HCT116 (cell line): ENCODE measurements around the gene KIF21B. TPM values are rescaled to one million over a fixed set of nuclear protein-coding genes. Genes with fewer than 3 reads are reported as not detected.

Experiments
- ATAC-seq: fragments of 200-7000 bp; cut with Tn5 transposase; 2 replicates; pipeline ENCODE4 v1.9.1; 2020; ENCODE audit warnings: mild to moderate bottlenecking, moderate library complexity
- BruUV-seq: library from RNA; stranded (reverse); fragments of 400-500 nt; replicated peaks from 2 replicates; lab custom pipeline; 2021; lab: Mats Ljungman, UMichigan
- CTCF ChIA-PET: fragments of 300-600 bp; sonication (Branson Sonifier 250); formaldehyde crosslinking; loops from one replicate; lab custom pipeline; 2021; ENCODE audit warnings: antibody characterized with exemption; lab: Charles Lee
- POLR2A ChIA-PET: fragments of 300-600, 350-600 bp; sonication (Branson Sonifier 250); formaldehyde crosslinking; loops from one replicate; lab custom pipeline; 2021; ENCODE audit warnings: antibody characterized with exemption; lab: Charles Lee
- RAD21 ChIA-PET, 2 experiments: fragments of 300-600 bp; sonication (Branson Sonifier 250); formaldehyde crosslinking; loops; one replicate each; lab custom pipeline; 2023; ENCODE audit warnings: low total read pairs in 2 of 2; ENCODE audit not compliant: uncharacterized antibody in 2 of 2, unreplicated experiment in 2 of 2, low non-redundant PET in 1 of 2; lab: Charles Lee
- DNase-seq: peaks from one replicate; pipeline ENCODE4 v3.0.0-alpha.2; 2010; ENCODE audit warnings: low read depth, low spot score
- H2AFZ ChIP-seq: fragments of 200-600 bp; shearing (Covaris generic), sonication (generic); 2 replicates; pipeline ENCODE4 v1.6.1; 2017; ENCODE audit warnings: low read depth, mixed run types, mixed read lengths, antibody characterized with exemption, low read length; ENCODE audit not compliant: poor library complexity, severe bottlenecking
- H3K27ac ChIP-seq: 2 replicates; pipeline ENCODE4 v1.5.1; 2012; ENCODE audit warnings: low read depth, low read length
- H3K27me3 ChIP-seq: fragments of 200-600 bp; sonication (generic); 2 replicates; pipeline ENCODE4 v1.6.1; 2016; ENCODE audit warnings: mixed run types, low read length, mixed read lengths; ENCODE audit not compliant: insufficient read depth
- H3K36me3 ChIP-seq, 2 experiments: fragments of 200-500 bp in 1 of 2; fragments of 200-600 bp in 1 of 2; sonication (Bioruptor generic) in 1 of 2; sonication (generic) in 1 of 2; 2 replicates each; pipeline versions ENCODE4 v1.5.1 to v1.6.1; 2014 to 2016; ENCODE audit warnings: low read length in 2 of 2, inconsistent platforms in 1 of 2, mixed read lengths in 1 of 2, mixed run types in 1 of 2; ENCODE audit not compliant: insufficient read depth in 2 of 2, control insufficient read depth in 1 of 2
- H3K4me1 ChIP-seq, 2 experiments: fragments of 200-600 bp in 1 of 2; sonication (generic) in 1 of 2; 2 replicates each; pipeline versions ENCODE4 v1.5.1 to v1.6.1; 2012 to 2017; ENCODE audit warnings: low read length in 2 of 2, inconsistent platforms in 1 of 2, mild to moderate bottlenecking in 1 of 2, mixed read lengths in 1 of 2, mixed run types in 1 of 2, moderate library complexity in 1 of 2; ENCODE audit not compliant: insufficient read depth in 2 of 2, control insufficient read depth in 1 of 2
- H3K4me2 ChIP-seq: fragments of 200-600 bp; sonication (generic); 2 replicates; pipeline ENCODE4 v1.6.1; 2017; ENCODE audit warnings: mixed run types, low read length, mixed read lengths
- H3K4me3 ChIP-seq, 2 experiments: fragments of 200-600 bp in 1 of 2; sonication (generic) in 1 of 2; replicated peaks in 1 of 2; 2 replicates each; pipeline ENCODE4 v1.5.1; 2011 to 2016; ENCODE audit warnings: low read length in 2 of 2, control low read depth in 1 of 2, low read depth in 1 of 2, mild to moderate bottlenecking in 1 of 2, mixed read lengths in 1 of 2, mixed run types in 1 of 2
- H3K79me2 ChIP-seq: fragments of 200-600 bp; sonication (generic); 2 replicates; pipeline ENCODE4 v1.6.1; 2017; ENCODE audit warnings: mild to moderate bottlenecking, mixed run types, low read length, moderate library complexity, mixed read lengths; ENCODE audit not compliant: insufficient read depth
- H3K9ac ChIP-seq: fragments of 200-600 bp; sonication (generic); 2 replicates; pipeline ENCODE4 v1.6.1; 2016; ENCODE audit warnings: low read length, mixed read lengths
- H3K9me2 ChIP-seq: fragments of 200-600 bp; sonication (generic), shearing (Covaris generic); 2 replicates; pipeline ENCODE4 v1.6.1; 2017; ENCODE audit warnings: mixed run types, mild to moderate bottlenecking, moderate library complexity; ENCODE audit not compliant: insufficient read depth
- H3K9me3 ChIP-seq, 2 experiments: fragments of 200-500 bp in 1 of 2; fragments of 200-600 bp in 1 of 2; sonication (Bioruptor generic) in 1 of 2; sonication (generic) in 1 of 2; 2 replicates each; pipeline ENCODE4 v1.6.1; 2014 to 2017; ENCODE audit warnings: low read length in 2 of 2, mixed read lengths in 2 of 2, inconsistent platforms in 1 of 2, low read depth in 1 of 2, mild to moderate bottlenecking in 1 of 2, mixed run types in 1 of 2, moderate library complexity in 1 of 2; ENCODE audit not compliant: control insufficient read depth in 1 of 2, insufficient read depth in 1 of 2
- H4K20me1 ChIP-seq: fragments of 200-600 bp; sonication (generic), shearing (Covaris generic); 2 replicates; pipeline ENCODE4 v1.6.1; 2017; ENCODE audit warnings: mixed run types, mild to moderate bottlenecking, moderate library complexity; ENCODE audit not compliant: insufficient read depth
- CBX3 ChIP-seq: IDR thresholded peaks from 2 replicates; pipeline ENCODE4 v1.6.1; 2012; ENCODE audit warnings: low read depth
- CTCF ChIP-seq, 3 experiments: fragments of 200-600 bp in 1 of 3; sonication (generic) in 1 of 3; IDR thresholded peaks in 2 of 3; conservative IDR thresholded peaks in 1 of 3; 2 replicates each; pipeline ENCODE4 v1.5.1; 2012 to 2017; ENCODE audit warnings: low read depth in 2 of 3, low read length in 2 of 3, antibody characterized with exemption in 1 of 3, borderline replicate concordance in 1 of 3, control low read depth in 1 of 3, mild to moderate bottlenecking in 1 of 3, mixed read lengths in 1 of 3, mixed run types in 1 of 3, moderate library complexity in 1 of 3; ENCODE audit not compliant: insufficient read depth in 1 of 3
- EGR1 ChIP-seq: IDR thresholded peaks from 2 replicates; pipeline ENCODE4 v1.6.1; 2012; ENCODE audit warnings: low read depth
- ELF1 ChIP-seq: IDR thresholded peaks from 2 replicates; pipeline ENCODE4 v1.6.1; 2012; ENCODE audit warnings: low read depth, borderline replicate concordance
- REST ChIP-seq: IDR thresholded peaks from 2 replicates; pipeline ENCODE4 v1.6.1; 2012; ENCODE audit warnings: low read depth
- SIN3A ChIP-seq: IDR thresholded peaks from 2 replicates; pipeline ENCODE4 v1.6.1; 2012; ENCODE audit warnings: low read depth
- SP1 ChIP-seq: IDR thresholded peaks from 2 replicates; pipeline ENCODE4 v1.6.1; 2012; ENCODE audit warnings: low read depth
- SRF ChIP-seq: IDR thresholded peaks from 2 replicates; pipeline ENCODE4 v1.6.1; 2012; ENCODE audit warnings: low read depth
- TCF7L2 ChIP-seq: IDR thresholded peaks from 2 replicates; pipeline ENCODE4 v1.7.0; 2011; ENCODE audit warnings: borderline replicate concordance, inconsistent platforms; ENCODE audit not compliant: insufficient read depth, insufficient read length; ENCODE audit errors: extremely low read depth
- YY1 ChIP-seq: IDR thresholded peaks from 2 replicates; pipeline ENCODE4 v1.6.1; 2011; ENCODE audit warnings: low read length, low read depth, moderate library complexity, mild to moderate bottlenecking; ENCODE audit not compliant: insufficient replicate concordance; ENCODE audit errors: extremely low read depth
- intact Hi-C: fragments of 100-400 bp; cut with micrococcal nuclease; formaldehyde crosslinking; loops from 2 replicates; pipeline ENCODE4 v1.10.0; 2022
- total RNA-seq: library from RNA; stranded (reverse); gene quantifications from one replicate; pipeline ENCODE4 v1.2.1, GENCODE V29; 2021; ENCODE audit not compliant: unreplicated experiment
- TF ChIP-seq, protein P1 (sequence below): IDR thresholded peaks from 2 replicates; pipeline ENCODE4 v1.6.1; 2012

The KIF21B gene
- total RNA-seq, 1 experiment from 2014 or later = 6.1 TPM

GRCh38 chr1:201036188-201036842 lies 12.8 kb upstream of the KIF21B start:
- TF ChIP-seq ELF1 (no peak), SP1 (no peak), CBX3 (no peak), EGR1 (no peak), CTCF (IDR thresholded peaks at IDR 0.05 in 2 of 3, conservative IDR thresholded peaks at IDR 0.05 in 1 of 3; ENCODE audit: borderline replicate concordance in 1 of 3, insufficient read depth in 1 of 3, low read depth in 2 of 3, low read length in 2 of 3) (no peak), REST (no peak), SRF (no peak), YY1 (no peak), SIN3A (no peak), TCF7L2 (no peak)
- TF ChIP-seq, protein P1, sequence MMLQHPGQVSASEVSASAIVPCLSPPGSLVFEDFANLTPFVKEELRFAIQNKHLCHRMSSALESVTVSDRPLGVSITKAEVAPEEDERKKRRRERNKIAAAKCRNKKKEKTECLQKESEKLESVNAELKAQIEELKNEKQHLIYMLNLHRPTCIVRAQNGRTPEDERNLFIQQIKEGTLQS = no peak
- no peaks in the 10 kb centered on the region for H3K9me2 ChIP-seq
- ChIA-PET RAD21 (no interaction called here), CTCF (interaction anchor here (1.6 kb wide), 1 partner anchor 64 kb away, joined by 7 read pairs; no protein-coding TSS in a partner anchor), POLR2A (interaction anchor here (1.5 kb wide), 1 partner anchor 11 kb away, joined by 3 read pairs; no protein-coding TSS in a partner anchor)
- ATAC-seq = no peak
- no TSS peak for BruUV-seq
- no peak overlapping the region for H3K27ac ChIP-seq
- H3K79me2 ChIP-seq = no peaks in the 10 kb centered on the region
- H2AFZ ChIP-seq = no peak overlapping the region
- intact Hi-C loops = no loop called here
- no peaks in the 10 kb centered on the region for H4K20me1 ChIP-seq
- H3K9me3 ChIP-seq = no peaks in the 10 kb centered on the region
- H3K9ac ChIP-seq = no peak overlapping the region
- H3K27me3 ChIP-seq = peaks cover 7% of the 10 kb centered on the region; the same call in 1 of the 2 replicates
- H3K4me3 ChIP-seq = no peak overlapping the region
- no peaks in the 10 kb centered on the region for H3K36me3 ChIP-seq
- no peaks in the 10 kb centered on the region for H3K4me1 ChIP-seq
- no peak overlapping the region for H3K4me2 ChIP-seq
- DNase-seq = no peak
